Neural progenitor cell (in vitro differentiated cells): ENCODE measurements around the gene EPHA5. TPM values are rescaled to one million over a fixed set of nuclear protein-coding genes. Genes with fewer than 3 reads are reported as not detected.

ENCODE experiments used
- DNase-seq: peaks from one replicate; pipeline ENCODE4 v3.0.0-alpha.2; 2016; ENCODE audit warnings: low spot score
- H2AFZ ChIP-seq: fragments of 200-600 bp; sonication (generic); replicated peaks from 2 replicates; pipeline ENCODE4 v1.6.1; 2016; ENCODE audit warnings: antibody characterized with exemption
- H3F3A ChIP-seq: fragments of 200-600 bp; sonication (generic); 2 replicates; pipeline ENCODE4 v1.6.1; 2016; ENCODE audit warnings: antibody characterized with exemption, low read depth
- H3K27ac ChIP-seq: fragments of 200-600 bp; sonication (generic); 2 replicates; pipeline ENCODE4 v1.5.1; 2016; ENCODE audit warnings: mild to moderate bottlenecking
- H3K27me3 ChIP-seq: fragments of 200-600 bp; sonication (generic); 2 replicates; pipeline ENCODE4 v1.6.1; 2016; ENCODE audit warnings: mild to moderate bottlenecking, moderate library complexity
- H3K36me3 ChIP-seq: fragments of 200-600 bp; sonication (generic); 2 replicates; pipeline ENCODE4 v1.5.1; 2016
- H3K4me1 ChIP-seq: fragments of 200-600 bp; sonication (generic); 2 replicates; pipeline ENCODE4 v1.6.1; 2016; ENCODE audit warnings: mixed run types
- H3K4me2 ChIP-seq: fragments of 200-600 bp; sonication (generic); 2 replicates; pipeline ENCODE4 v1.6.1; 2016
- H3K4me3 ChIP-seq: fragments of 200-600 bp; sonication (generic); 2 replicates; pipeline ENCODE4 v1.5.1; 2016
- H3K79me2 ChIP-seq: fragments of 200-600 bp; sonication (generic); 2 replicates; pipeline ENCODE4 v1.6.1; 2016; ENCODE audit warnings: low read depth
- H3K9ac ChIP-seq: fragments of 200-600 bp; sonication (generic); 2 replicates; pipeline ENCODE4 v1.6.1; 2016
- H3K9me3 ChIP-seq: fragments of 200-600 bp; sonication (generic); 2 replicates; pipeline ENCODE4 v1.5.1; 2016; ENCODE audit warnings: low read depth
- H4K20me1 ChIP-seq: fragments of 200-600 bp; sonication (generic); 2 replicates; pipeline ENCODE4 v1.6.1; 2016; ENCODE audit warnings: low read depth
- H3K27ac Mint-ChIP-seq: 3 replicates; pipeline ENCODE4 v1.8.0; 2021; ENCODE audit warnings: mixed read lengths
- H3K27me3 Mint-ChIP-seq: 2 replicates; pipeline ENCODE4 v1.8.0; 2022; ENCODE audit warnings: low read depth, mild to moderate bottlenecking, inconsistent platforms, moderate library complexity, mixed read lengths; ENCODE audit not compliant: insufficient read depth
- H3K36me3 Mint-ChIP-seq: 3 replicates; pipeline ENCODE4 v1.8.0; 2021; ENCODE audit warnings: mixed read lengths
- H3K4me1 Mint-ChIP-seq: 3 replicates; pipeline ENCODE4 v1.8.0; 2021; ENCODE audit warnings: mixed read lengths
- H3K4me3 Mint-ChIP-seq: 3 replicates; pipeline ENCODE4 v1.8.0; 2021; ENCODE audit warnings: mild to moderate bottlenecking, moderate library complexity, mixed read lengths
- H3K9me3 Mint-ChIP-seq: 3 replicates; pipeline ENCODE4 v1.8.0; 2020; ENCODE audit warnings: mixed read lengths
- CTCF ChIP-seq: fragments of 200-600 bp; sonication (generic); IDR thresholded peaks from 2 replicates; pipeline ENCODE4 v1.5.1; 2017; ENCODE audit warnings: antibody characterized with exemption, mild to moderate bottlenecking
- EZH2 ChIP-seq: fragments of 200-600 bp; sonication (generic); IDR thresholded peaks from 2 replicates; pipeline ENCODE4 v1.6.1; 2017; ENCODE audit warnings: antibody characterized with exemption, mild to moderate bottlenecking, moderate library complexity
- EZH2phosphoT487 ChIP-seq: fragments of 200-600 bp; sonication (generic); IDR thresholded peaks from 2 replicates; pipeline ENCODE4 v1.6.1; 2017; ENCODE audit warnings: antibody characterized with exemption
- total RNA-seq: library from RNA; depleted of rRNA; stranded (reverse); fragments of >200 nt; gene quantifications from 2 replicates; pipeline ENCODE4 v1.2.3, GENCODE V29; 2015; ENCODE audit warnings: low replicate concordance

Gene EPHA5
- total RNA-seq, 1 donor from 2014 or later, result not detected

GRCh38 chr4:65343342-65343741 lies 326.9 kb downstream of the EPHA5 start:
- no peak overlapping the region for H2AFZ ChIP-seq
- H3K27ac ChIP-seq, result no peak overlapping the region
- H3F3A ChIP-seq, result no peaks in the 10 kb centered on the region
- H3K36me3 ChIP-seq, result no peaks in the 10 kb centered on the region
- no peaks in the 10 kb centered on the region for H3K4me1 ChIP-seq
- no peak overlapping the region for H3K4me3 Mint-ChIP-seq
- TF ChIP-seq EZH2phosphoT487, result no peak
- no peaks in the 10 kb centered on the region for H3K27me3 ChIP-seq
- peaks cover 3% of the 10 kb centered on the region for H3K4me1 Mint-ChIP-seq
- H3K9ac ChIP-seq, result no peak overlapping the region
- H3K36me3 Mint-ChIP-seq, result no peaks in the 10 kb centered on the region
- H3K27me3 Mint-ChIP-seq, result no peaks in the 10 kb centered on the region
- H3K27ac Mint-ChIP-seq, result no peak overlapping the region
- H3K4me3 ChIP-seq, result no peak overlapping the region
- no peaks in the 10 kb centered on the region for H3K79me2 ChIP-seq
- DNase-seq, result no peak
- H3K9me3 ChIP-seq, result no peaks in the 10 kb centered on the region
- H3K4me2 ChIP-seq, result no peak overlapping the region
- no peaks in the 10 kb centered on the region for H4K20me1 ChIP-seq
- no peaks in the 10 kb centered on the region for H3K9me3 Mint-ChIP-seq

GRCh38 chr4:65341557-65341956 lies 328.7 kb downstream of the EPHA5 start:
- TF ChIP-seq EZH2 (no peak), EZH2phosphoT487 (no peak), CTCF (no peak)
- H3K27ac ChIP-seq, result no peak overlapping the region
- Mint-ChIP-seq H3K27ac (no peak overlapping the region), H3K4me1 (peaks cover 3% of the 10 kb centered on the region), H3K9me3 (no peaks in the 10 kb centered on the region), H3K36me3 (no peaks in the 10 kb centered on the region), H3K4me3 (no peak overlapping the region), H3K27me3 (no peaks in the 10 kb centered on the region)
- no peaks in the 10 kb centered on the region for H3F3A ChIP-seq
- H3K9ac ChIP-seq, result no peak overlapping the region
- no peak for DNase-seq
- no peak overlapping the region for H2AFZ ChIP-seq
- H4K20me1 ChIP-seq, result no peaks in the 10 kb centered on the region
- H3K79me2 ChIP-seq, result no peaks in the 10 kb centered on the region
- H3K27me3 ChIP-seq, result no peaks in the 10 kb centered on the region
- H3K4me3 ChIP-seq, result no peak overlapping the region
- no peaks in the 10 kb centered on the region for H3K9me3 ChIP-seq
- no peaks in the 10 kb centered on the region for H3K4me1 ChIP-seq
- H3K4me2 ChIP-seq, result no peak overlapping the region
- no peaks in the 10 kb centered on the region for H3K36me3 ChIP-seq

DNA sequence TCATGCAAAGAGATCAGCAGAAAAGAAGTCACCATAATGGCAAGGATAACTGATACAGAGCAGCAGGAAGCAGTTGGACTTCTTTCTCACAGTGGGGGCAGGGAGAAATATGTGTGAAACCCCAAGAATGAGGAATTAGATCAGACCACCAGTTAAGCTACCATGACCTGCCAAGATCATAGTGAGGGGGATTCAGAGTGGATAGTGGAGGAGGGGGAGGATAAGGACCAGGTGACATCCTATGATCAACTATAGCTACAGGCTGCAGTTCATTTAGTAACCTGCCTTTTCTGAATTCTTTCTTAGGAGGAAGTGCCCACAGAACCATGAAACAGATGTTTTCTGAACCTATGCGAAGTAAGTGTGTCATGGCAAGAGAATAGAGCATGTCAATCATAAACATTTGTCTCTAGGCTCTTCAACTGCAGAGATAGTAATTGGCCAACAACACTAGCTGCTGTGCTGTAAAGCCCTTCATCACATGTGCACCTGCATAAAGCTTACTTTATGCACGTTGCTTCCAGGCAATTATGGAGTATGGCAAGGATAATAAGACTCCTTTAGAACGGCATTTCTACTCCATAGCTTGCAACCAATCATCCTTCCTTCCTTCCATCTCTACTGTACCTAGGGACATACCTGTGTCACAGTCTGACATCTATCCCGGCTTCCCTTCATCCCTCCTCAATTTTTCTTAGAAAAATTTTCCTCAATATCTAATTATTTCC lies 329.7 kb downstream of the EPHA5 start:
- Histone ChIP-seq H3K9me3 (no peaks in the 10 kb centered on the region), H3K36me3 (no peaks in the 10 kb centered on the region), H3K4me3 (no peak overlapping the region), H4K20me1 (no peaks in the 10 kb centered on the region), H3K27me3 (no peaks in the 10 kb centered on the region), H3K4me2 (no peak overlapping the region), H3K27ac (no peak overlapping the region), H2AFZ (no peak overlapping the region), H3K4me1 (no peaks in the 10 kb centered on the region), H3K79me2 (no peaks in the 10 kb centered on the region), H3K9ac (no peak overlapping the region), H3F3A (no peaks in the 10 kb centered on the region)
- TF ChIP-seq EZH2phosphoT487 (no peak), CTCF (no peak), EZH2 (no peak)
- H3K27me3 Mint-ChIP-seq, result no peaks in the 10 kb centered on the region
- H3K9me3 Mint-ChIP-seq, result no peaks in the 10 kb centered on the region
- H3K4me1 Mint-ChIP-seq, result peaks cover 3% of the 10 kb centered on the region
- no peak for DNase-seq
- no peaks in the 10 kb centered on the region for H3K36me3 Mint-ChIP-seq
- H3K27ac Mint-ChIP-seq, result no peak overlapping the region
- no peak overlapping the region for H3K4me3 Mint-ChIP-seq

- no peaks in the 10 kb centered on the region for H3K27me3 Mint-ChIP-seq
These were observed 332.9 kb downstream of the EPHA5 start for GRCh38 chr4:65337371-65337770.

More at GRCh38 chr4:65337371-65337770, 332.9 kb downstream of the EPHA5 start:
- no peaks in the 10 kb centered on the region for H3K4me1 ChIP-seq
- H3K4me3 ChIP-seq, result no peak overlapping the region
- H4K20me1 ChIP-seq, result no peaks in the 10 kb centered on the region
- H3K4me2 ChIP-seq, result no peak overlapping the region
- no peak overlapping the region for H2AFZ ChIP-seq
- Mint-ChIP-seq H3K4me1 (peaks cover 3% of the 10 kb centered on the region), H3K27ac (no peak overlapping the region), H3K4me3 (no peak overlapping the region), H3K36me3 (no peaks in the 10 kb centered on the region), H3K9me3 (no peaks in the 10 kb centered on the region)
- H3K9ac ChIP-seq, result no peak overlapping the region
- no peak for DNase-seq
- H3K79me2 ChIP-seq, result no peaks in the 10 kb centered on the region
- no peaks in the 10 kb centered on the region for H3K27me3 ChIP-seq
- no peaks in the 10 kb centered on the region for H3K9me3 ChIP-seq
- TF ChIP-seq EZH2phosphoT487, result no peak
- H3K27ac ChIP-seq, result no peak overlapping the region
- no peaks in the 10 kb centered on the region for H3F3A ChIP-seq
- H3K36me3 ChIP-seq, result no peaks in the 10 kb centered on the region
